GM19452 (cell line): ENCODE measurements around the gene SNX5.

Experiments
- ATAC-seq: cut with Tn5 transposase; IDR thresholded peaks from one replicate; pipeline ENCODE4 v1.9.1; 2021; ENCODE audit not compliant: unreplicated experiment

The SNX5 gene

DNA sequence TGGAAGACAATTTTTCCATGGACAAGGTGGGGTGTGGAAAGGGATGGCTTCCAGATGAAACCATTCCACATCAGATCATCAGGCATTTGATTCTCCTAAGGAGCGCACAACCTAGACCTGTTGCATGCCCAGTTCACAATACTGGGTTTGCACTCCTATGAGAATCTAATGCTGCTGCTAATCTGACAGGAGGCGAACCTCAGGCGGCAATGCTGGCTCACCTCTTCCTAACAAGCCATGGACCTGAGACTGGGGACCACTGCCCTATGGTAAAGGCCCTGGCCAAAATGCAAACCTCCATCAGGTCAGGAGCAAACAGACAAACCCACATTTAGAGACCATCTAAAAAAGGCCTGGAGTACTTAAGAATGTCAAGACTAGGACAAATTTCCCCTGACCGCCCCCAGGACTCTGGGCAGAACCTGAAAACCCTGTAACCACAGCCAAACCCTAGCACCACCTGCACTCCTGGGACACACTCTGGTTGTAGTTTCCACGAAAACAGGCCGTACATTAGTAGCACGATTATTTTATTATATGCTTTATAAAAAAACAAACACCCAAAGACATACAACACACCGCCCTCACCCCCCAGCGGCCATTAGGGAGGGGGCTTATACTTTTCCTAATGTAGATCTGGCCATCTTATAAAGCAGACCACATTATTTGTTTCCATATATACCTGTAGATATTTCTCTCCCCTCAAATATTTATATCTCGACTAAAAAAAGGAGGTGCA, 27.3 kb downstream of the SNX5 start:
- ATAC-seq = no peak

DNA sequence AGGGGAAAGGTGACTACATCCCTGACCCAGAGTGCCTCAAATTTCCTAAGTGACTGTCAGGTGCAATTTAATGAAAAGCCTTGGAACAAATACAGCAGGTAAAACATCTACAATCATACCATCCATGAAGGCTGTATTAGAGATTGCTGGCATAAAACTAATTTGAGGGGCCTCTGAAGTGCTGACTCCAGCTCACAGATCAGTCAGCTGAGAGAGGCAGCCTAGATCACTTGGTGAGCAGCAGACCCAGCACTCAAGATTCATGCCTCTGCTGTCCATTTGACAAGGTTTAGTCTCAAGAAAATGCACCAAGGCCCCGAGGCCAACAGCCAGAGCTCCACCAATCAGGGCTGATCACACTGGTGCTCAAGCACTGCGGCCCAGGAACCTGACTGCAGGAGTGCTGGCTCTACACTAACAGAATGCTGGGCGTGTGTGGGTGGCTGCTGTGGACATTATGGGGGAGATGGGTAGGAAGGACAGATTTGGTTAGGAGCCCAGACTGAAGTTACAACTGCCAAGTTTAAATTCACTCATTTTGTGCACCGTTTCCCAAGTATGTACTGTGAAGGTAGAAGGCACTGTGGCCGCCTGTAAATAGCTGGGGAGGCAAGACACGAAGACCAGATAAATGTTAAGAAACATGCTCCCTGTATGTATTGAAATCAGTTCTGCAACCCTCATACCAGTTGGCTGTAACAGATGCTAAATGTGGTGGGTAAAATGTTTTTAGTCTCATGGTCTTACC, 28.2 kb downstream of the SNX5 start:
- no peak for ATAC-seq

- ATAC-seq = no peak
Measured at GRCh38 chr20:17939622-17940223, 28.9 kb downstream of the SNX5 start.

DNA sequence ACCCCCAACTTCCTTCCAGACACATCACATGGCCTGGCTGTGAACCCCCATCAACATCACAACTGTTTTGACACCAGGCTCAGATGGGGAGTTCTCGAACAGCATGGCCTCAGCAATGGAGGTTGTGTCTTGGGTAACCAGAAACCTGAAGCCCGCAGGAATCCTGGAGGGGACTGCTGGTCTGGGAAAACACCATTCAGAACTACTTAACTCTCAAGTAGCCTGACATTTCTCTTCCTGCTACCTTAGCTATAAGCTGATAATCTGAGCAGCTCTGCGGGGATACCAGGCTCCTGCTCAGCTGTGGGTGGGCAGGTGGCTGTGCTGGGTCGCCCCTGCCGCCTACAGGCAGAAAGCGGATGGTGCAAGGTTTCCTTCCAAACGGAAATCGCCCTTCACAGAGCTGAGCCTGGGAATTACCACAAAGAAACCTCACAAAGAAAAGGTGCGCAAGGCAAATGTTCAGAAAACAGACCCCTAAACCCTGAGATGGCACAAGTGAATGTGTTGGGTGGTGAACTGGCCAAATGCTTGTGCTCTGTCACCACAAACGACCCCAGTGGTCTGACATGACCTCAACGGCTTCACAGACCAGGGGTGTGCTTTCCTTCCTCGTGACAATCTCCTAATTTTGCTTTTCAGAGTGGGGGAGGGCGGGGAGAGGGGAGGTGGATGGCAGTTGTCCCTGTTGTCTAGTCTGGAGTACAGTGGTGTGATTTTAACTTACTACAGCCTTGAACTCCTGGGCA, 29.5 kb downstream of the SNX5 start:
- peak; percentile 72 for ATAC-seq

- ATAC-seq = no peak
Measured at GRCh38 chr20:17936761-17937732, 31.5 kb downstream of the SNX5 start.

DNA sequence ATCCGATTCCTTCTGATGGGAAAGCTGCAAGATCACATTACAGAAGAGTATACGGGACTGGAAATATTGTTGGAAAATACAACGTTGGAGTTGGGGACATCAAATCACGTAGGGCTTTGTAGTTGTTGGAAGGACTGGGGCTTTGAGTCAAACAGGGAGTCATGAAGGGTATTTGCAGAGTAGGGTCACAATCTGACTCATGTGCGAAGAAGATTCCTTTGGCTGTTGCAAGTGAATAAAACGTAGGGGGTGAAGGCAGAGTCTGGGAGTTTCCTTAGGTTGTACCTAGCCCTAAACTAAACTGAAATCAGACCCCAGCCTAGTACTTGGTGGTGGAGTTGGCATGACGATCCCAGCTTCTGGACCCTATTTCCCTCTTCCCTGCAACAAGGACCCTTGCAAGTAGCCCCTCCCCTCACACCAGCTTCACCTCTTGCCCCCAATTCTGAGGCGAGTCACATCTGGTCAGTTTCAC, 32.3 kb downstream of the SNX5 start:
- ATAC-seq = no peak

- ATAC-seq = no peak
Measured at GRCh38 chr20:17935761-17936160, 32.8 kb downstream of the SNX5 start.

- no peak for ATAC-seq
Measured at GRCh38 chr20:17935186-17935585, 33.4 kb downstream of the SNX5 start.

- ATAC-seq = no peak
Measured at GRCh38 chr20:17934141-17934862, 34.3 kb downstream of the SNX5 start.

DNA sequence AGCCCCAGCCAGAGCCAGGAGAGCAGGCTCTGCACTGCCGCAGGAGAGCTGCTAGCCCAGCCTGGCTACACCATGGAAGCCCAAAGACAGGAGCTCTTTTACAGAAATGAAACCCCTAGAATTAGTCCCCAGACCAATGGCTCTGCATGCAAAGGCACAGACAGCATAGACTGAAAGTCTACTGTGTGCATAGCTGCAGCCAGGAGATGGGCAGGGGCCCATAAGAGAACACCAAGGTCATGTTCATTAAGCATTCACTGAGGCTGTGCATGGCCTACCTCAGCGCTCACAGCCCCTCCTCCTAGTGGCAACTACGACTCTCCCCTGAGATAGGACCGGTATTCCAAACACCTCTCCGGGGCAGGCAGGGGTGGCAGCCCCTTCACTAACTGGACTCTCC, 34.9 kb downstream of the SNX5 start:
- no peak for ATAC-seq

DNA sequence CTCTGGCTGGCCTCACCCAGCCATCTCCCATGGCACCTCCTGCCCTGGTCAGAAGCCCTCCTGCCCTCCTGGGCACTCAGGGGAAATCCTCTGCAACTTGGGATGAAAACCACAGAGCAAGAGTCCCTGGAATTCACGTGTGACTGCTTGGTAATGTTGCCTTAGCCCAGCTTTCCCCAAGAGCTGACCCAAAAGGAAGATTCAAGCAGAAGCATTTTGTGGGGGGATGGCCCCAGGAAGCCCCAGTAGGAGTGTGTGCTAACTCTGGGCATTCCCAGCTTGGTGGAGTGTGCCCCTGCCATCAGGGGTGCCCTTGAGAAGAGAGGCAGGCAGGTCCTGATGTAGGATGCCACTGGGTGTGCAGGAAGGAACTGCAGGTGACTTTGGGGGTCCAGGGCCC, 35.5 kb downstream of the SNX5 start:
- no peak for ATAC-seq

DNA sequence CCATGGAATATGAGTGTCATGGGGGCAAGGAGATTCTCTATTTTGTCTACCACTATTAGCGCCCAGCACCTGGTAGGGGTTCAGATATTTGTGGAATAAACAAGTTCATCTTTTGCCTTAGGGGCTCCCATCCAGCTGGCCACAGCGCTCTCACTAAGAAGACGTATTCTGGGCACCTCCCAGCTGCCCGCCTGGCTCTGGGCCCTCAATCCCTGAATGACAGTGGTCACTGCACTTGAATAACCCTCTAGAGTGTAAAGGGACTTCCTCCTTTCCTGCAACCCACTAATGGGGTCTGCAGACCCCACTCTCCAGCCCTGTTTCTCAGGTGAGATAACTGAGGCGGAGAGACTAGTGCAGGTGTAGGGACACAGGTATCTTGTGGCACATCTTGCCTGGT, 36.2 kb downstream of the SNX5 start:
- ATAC-seq = no peak

DNA sequence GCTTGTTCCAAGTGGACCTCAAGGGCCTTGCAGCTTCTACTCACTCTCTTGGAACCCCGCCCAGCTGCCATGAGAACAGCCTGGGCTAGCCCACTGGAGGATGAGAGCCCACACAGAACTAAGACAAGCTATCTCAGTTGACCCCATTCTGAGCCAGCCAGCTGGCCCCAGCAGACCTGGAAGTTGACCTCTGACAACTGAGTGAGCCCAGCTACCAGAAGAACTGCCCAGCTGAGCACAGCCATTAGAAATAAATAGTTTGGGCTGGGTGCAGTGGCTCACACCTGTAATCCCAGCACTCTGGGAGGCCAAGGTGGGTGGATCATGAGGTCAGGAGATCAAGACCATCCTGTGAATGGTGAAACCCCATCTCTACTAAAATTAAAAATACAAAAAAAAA, 37.1 kb downstream of the SNX5 start:
- ATAC-seq = no peak

DNA sequence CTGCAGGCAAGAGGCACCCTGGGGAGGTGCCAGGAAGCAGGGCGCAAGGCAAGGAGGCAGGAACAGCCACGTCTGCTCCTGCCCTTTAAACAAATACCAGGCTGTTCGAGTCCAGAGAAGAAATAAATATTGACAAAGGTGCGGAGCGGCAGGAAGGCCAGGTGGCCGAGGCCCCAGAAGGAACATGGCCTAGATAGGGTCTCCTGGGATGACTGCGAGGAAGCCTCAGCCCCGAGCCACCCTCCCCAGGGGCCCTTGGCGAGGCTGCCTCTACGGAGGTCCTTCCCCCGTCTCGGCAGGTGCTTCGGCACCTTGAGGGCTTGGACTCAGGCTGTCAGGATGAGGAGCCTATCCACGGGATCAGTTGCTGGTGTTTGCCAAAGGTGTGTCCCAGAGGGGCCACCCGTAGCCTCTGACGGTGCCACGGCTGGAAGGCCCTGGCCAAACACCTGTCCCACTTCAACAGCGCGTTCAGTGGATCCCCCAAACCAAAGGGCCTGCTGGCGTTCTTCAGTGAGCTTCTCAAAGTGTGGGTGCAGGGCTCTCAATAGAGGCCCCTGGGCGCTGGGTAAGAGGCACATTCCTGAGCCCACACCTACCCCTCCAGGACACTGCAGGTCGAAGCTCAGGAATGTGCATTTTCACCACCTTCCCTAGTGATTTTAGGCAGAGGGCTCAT, 39.8 kb downstream of the SNX5 start:
- no peak for ATAC-seq

DNA sequence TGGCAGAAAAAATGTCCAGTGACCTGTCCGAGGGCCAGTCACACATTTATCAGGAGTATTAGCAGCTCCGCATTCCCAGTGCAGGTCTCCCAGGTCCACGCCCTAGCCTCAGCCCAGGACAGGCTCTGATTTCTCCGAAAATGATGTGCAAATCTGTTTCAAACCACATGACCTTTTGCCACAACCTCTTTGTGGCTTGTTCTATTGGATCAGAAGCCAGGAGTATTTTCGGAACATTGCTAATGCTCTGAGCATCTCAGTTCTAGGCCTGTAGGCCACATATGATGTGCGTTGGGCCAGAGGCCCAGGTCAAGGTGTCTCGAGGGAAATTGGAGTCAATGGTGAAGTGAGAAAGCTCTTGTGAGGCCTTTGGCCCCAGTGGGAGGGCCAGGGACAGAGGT, 40.4 kb downstream of the SNX5 start:
- no peak for ATAC-seq

DNA sequence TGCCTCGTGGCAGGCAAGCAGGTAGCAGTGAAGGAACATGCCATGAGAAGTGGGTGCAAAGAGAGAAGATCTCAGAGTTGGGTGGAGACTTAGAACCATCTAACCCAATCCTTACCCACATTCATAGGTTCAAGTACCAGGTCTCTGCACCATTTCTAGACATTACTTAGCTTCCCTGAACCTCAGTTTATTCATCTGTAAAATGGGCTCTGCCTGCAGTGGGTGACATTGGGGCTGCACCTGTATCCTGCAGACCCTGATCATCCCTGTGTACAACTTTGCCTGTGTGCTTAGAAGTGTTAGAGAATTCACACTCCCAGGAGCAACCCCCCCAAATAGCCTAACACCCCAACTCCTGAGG, 42.7 kb downstream of the SNX5 start:
- ATAC-seq = no peak

DNA sequence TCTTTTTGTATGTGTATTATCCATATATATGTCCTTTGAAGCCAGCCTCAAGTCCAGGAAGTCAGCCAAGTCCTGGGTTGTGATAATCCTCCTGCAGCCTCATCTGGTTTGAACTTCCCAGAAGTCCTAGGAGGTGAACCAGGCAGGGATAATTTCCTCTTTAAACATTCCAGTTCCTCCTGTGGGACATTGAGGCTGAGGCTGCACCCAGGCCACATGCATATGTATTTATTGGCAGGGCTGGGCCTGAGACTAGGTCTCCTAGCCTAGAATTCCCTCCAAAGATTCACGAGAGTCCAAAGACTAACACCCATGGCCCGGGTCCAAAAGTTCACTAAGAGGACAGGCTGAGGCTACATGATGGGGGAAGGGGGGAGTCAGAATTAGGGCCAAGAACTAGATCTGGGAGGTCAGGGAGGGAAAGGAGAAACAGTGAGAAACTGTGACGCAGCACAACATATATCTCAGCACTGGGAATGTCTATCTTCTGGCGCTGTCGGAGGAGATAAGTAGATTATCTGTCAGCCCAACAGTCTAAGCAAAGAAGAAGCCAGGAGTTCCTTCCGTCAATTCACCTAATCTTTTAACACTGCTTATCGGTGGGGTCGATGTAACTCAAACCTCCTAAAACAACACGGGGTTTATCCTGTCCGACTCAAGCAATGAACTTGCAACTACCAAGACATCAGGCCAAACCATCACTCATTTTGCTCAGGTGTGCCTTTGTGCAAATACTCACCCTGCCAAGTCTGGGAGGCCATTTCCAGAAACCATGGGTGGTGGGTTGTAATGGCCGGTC, 43.3 kb downstream of the SNX5 start:
- ATAC-seq = no peak

GRCh38 chr20:17921774-17922173, 46.8 kb downstream of the SNX5 start:
- ATAC-seq = no peak
